Left lobe of liver (tissue), 2 donors: ENCODE measurements around the gene PRXL2B. TPM values are rescaled to one million over a fixed set of nuclear protein-coding genes. Genes with fewer than 3 reads are reported as not detected.

Experiments used
- ATAC-seq: fragments of 200-7000 bp; cut with Tn5 transposase; one replicate; pipeline ENCODE4 v1.9.1; 2020; ENCODE audit warnings: mild to moderate bottlenecking, moderate library complexity
- DNase-seq: peaks from one replicate; pipeline ENCODE4 v3.0.0-alpha.2; 2020; ENCODE audit warnings: low spot score
- total RNA-seq: library from RNA; stranded (reverse); gene quantifications from one replicate; pipeline ENCODE4 v1.2.1, GENCODE V29; 2021
- donor health status: DM: no; HTN: no; CAD: no; lungs with moderate emphysema.
- donor health status: DM: no; HTN: yes; CAD: no.

The PRXL2B gene
- total RNA-seq, 1 donor from 2014 or later, result 9.9 TPM

GRCh38 chr1:2632051-2632430, 45.5 kb downstream of the PRXL2B start:
- no peak for DNase-seq
- no peak for ATAC-seq

GRCh38 chr1:2632561-2633361, 46.2 kb downstream of the PRXL2B start, which contains the start of gene MMEL1:
Gene MMEL1, minus strand, starts transcription at chr1:2633016. Its CDS starts 3,532 bp downstream, at chr1:2629484.
- ATAC-seq, result no peak
- DNase-seq, result no peak

- no peak for DNase-seq
- ATAC-seq, result no peak
These were observed 46.9 kb downstream of the PRXL2B start for GRCh38 chr1:2633366-2633935.

DNA sequence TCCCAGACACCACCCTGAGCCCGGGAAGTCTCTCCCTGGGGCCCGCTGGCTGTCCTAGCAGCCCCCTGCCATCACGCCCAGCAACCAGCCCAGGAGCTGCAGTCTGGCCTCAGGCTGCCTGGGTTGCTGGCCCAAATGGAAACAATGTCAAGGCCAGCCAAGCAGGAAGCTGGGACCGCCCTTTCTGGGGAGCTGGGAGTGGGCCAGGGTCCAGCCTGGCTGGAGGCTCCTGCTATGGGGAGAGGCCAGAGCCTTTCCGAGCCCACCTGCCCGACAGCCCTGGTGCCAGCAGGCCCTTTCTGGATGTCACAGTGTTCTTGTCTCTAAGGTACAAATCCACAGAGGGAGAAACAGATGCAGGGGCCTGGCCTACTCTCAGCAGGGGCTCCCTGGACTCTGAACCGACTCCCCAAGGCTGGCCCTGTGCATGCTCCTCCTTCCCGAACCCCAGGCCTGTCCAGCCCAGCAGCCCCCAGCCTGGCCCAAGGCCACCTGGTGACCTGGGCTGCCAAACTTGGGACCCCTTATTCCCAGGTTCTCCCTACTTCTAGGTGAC, 47.4 kb downstream of the PRXL2B start:
- DNase-seq (no peak), ATAC-seq (no peak)

DNA sequence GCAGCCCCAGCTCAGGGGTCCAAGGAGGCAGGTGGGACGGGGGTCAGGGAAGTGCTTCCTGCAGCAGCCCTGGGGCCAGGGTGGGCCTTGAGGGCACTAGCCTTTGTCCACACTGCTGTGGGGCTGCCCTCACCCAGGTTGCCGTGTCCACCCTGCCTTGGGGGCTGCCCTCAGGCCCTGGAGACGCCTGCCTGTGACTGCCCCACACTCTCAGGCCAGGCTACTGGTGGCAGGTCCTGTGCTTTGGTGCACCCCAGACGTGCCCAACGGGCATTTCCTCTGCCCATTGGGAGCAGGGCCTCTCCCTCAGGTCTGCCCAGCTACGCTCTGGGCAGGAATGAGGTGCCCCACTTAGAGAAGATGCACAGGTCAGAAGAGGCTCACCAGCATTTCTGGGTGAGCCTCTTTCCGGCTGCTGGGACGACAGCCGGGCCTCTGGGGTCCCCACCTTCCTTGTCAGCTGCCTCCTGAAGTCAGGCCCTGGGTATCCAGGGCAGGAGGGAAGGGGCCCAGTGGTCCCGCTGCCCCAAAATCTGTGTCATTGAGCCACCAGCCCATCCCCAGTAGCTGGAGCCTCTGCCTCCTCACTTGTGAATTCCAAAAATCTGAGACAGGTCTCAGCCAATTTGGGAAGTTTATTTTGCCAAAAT, 48.9 kb downstream of the PRXL2B start:
- ATAC-seq, result no peak
- DNase-seq, result no peak

DNA sequence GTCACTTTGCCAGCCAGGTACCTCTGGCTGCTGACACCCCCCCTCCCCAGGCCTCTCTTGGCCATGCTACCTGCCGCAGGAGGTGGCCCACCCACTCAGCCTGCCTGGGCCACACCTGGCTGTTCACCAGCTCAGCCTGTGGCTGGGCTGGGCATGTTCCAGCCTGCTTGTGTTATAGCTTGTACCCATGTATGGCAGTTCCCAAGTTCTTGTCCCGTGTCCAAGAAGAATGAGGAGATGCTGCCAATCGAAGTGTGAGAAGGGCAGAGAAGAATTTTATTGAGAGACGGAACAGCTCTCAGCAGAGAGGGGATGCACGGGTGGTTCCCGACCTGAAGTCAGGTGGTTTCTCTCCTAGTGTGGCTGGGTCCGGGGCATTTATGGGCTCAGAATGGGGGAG, 50.2 kb downstream of the PRXL2B start:
- no peak for DNase-seq
- ATAC-seq, result no peak

DNA sequence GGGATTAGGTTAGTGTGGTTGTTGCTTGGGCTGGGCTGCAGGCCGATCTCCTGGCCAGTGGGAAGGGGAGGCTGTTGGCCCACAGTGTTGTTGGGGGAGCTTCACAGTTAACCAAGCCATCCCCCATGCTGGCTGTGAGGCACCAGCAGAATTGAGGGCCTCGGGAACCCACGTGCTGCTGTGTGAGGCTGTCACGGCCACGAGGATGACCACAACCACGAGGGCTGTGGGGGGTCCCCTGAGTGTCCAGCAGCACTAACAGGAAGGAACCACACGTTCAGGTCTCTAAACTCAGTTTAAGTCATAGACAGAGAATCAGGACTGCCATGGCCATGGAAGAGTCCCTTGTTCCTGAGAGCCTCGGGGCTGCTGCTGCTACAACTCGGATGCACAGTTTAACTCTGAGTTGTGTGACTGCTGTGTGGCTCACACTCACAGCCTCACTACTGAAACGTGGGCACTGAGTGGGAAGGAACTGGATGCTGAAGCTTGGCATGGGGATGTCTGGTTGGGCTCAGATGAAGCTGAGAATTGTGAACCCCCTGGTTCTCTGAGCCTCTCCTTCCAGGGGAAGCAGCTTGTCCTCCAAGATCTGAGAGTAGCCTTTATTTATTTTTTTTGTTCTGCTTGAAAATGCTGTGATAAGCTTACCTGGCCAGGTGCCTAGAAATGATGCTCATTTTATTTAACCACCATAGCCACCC, 51.0 kb downstream of the PRXL2B start:
- DNase-seq, result no peak
- no peak for ATAC-seq

- DNase-seq (no peak), ATAC-seq (no peak)
These were observed 52.0 kb downstream of the PRXL2B start for GRCh38 chr1:2638466-2639115.

- ATAC-seq, result no peak
- no peak for DNase-seq
These were observed 52.6 kb downstream of the PRXL2B start for GRCh38 chr1:2639203-2639602.

- ATAC-seq, result no peak
- DNase-seq, result no peak
These were observed 53.3 kb downstream of the PRXL2B start for GRCh38 chr1:2639607-2640521.

DNA sequence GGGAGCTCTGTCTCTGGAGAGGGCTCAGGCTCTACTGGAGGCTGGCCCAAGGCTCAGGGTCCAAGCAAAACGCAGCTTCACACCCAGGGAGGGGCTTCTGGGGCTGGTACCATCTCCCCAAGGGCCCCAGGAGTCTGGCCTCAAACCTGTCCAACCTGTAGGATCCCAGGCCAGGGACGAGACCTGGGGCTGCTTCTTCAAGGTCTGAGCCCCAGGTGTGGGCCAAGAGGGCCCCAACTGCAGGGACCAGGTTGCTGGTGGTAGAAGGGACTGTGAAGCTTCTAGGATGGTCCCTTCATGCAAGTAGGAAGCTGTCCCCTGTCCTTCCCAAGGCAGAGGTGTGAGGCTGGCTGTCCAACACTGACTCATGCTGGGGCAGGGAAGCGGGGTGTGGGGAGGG, 54.0 kb downstream of the PRXL2B start:
- no peak for DNase-seq
- no peak for ATAC-seq

Other genes starting within 250 kb of the PRXL2B start
- 6.7 TPM for gene MORN1, start 195.2 kb upstream of the PRXL2B start, total RNA-seq
- 163 TPM for gene RER1, start 194.9 kb upstream of the PRXL2B start, total RNA-seq
- gene PEX10, start 174.2 kb upstream of the PRXL2B start, total RNA-seq, result 10.3 TPM
- gene PLCH2, start 110.5 kb upstream of the PRXL2B start, total RNA-seq, result 3.4 TPM
- gene PANK4, start 60.2 kb upstream of the PRXL2B start, total RNA-seq, result 15.4 TPM
- gene HES5, start 56.5 kb upstream of the PRXL2B start, total RNA-seq, result 0.28 TPM
- 48.7 TPM for gene TNFRSF14, start 30.4 kb upstream of the PRXL2B start, total RNA-seq
- gene MMEL1, start 46.2 kb downstream of the PRXL2B start, total RNA-seq, result not detected
- gene TTC34, start 214.9 kb downstream of the PRXL2B start, total RNA-seq, result 0.20 TPM